ENCODE data around the gene S100A5.

Gene S100A5

GRCh38 chr1:153544453-153545066 lies 3.8 kb upstream of the S100A5 start:
- ChIA-PET CTCF (interaction anchor here (0.7 to 4.3 kb wide), 7 partner anchors 9 to 34 kb away, joined by 3 to 31 read pairs (median 14); partner anchors contain the start of gene S100A6), POLR2A (interaction anchor here (1.2 to 2.7 kb wide), 3 partner anchors 9 to 22 kb away, joined by 3 to 15 read pairs (median 10); partner anchors contain the start of genes S100A2 and S100A6)
- Histone ChIP-seq H3K36me3 (ENCODE audit: control insufficient read depth in 4 of 4, insufficient read depth in 4 of 4, low read length in 3 of 4) (peaks cover 6 to 23% (median 17%) of the 10 kb centered on the region in 4 experiments), H3K27ac (ENCODE audit: insufficient read depth in 1 of 2, low read depth in 1 of 2, low read length in 2 of 2, poor library complexity in 1 of 2, severe bottlenecking in 2 of 2) (peak overlapping the region; percentile 26 to 77), H3K27me3 (replicated peaks in 2 of 5; ENCODE audit: control insufficient read depth in 4 of 5, insufficient read depth in 5 of 5, low read length in 4 of 5) (no peaks in the 10 kb centered on the region), H3K4me1 (ENCODE audit: control extremely low read depth in 1 of 4, control insufficient read depth in 4 of 4, insufficient read depth in 4 of 4, low read length in 3 of 4) (peaks cover 5 to 100% (median 64%) of the 10 kb centered on the region in 4 experiments), H3K4me3 (ENCODE audit: control insufficient read depth in 1 of 7, extremely low read depth in 1 of 7, insufficient read depth in 4 of 7, low read depth in 2 of 7, low read length in 6 of 7) (peak overlapping the region; percentile 21 to 87 (median 65)), H3K9me3 (ENCODE audit: control extremely low read depth in 1 of 5, control insufficient read depth in 4 of 5, insufficient read depth in 2 of 5, low read depth in 1 of 5, low read length in 4 of 5) (no peaks in the 10 kb centered on the region)
- 65% methylated on average over 6 of the region's 10 CpGs for WGBS (ENCODE audit: insufficient coverage)
- no peak for DNase-seq

- 91% methylated on average over 3 of the region's 4 CpGs for WGBS (ENCODE audit: insufficient coverage)
- peak overlapping the region in 2 of 7 experiments; percentile 55 to 87 for H3K4me3 ChIP-seq (ENCODE audit: control insufficient read depth in 1 of 7, extremely low read depth in 1 of 7, insufficient read depth in 4 of 7, low read depth in 2 of 7, low read length in 6 of 7)
Measured at GRCh38 chr1:153543736-153544135, 3.0 kb upstream of the S100A5 start.

GRCh38 chr1:153542956-153543711 lies 2.4 kb upstream of the S100A5 start:
- no peak overlapping the region for H3K27ac ChIP-seq (ENCODE audit: insufficient read depth in 1 of 2, low read depth in 1 of 2, low read length in 2 of 2, poor library complexity in 1 of 2, severe bottlenecking in 2 of 2)
- peaks cover 5 to 87% (median 63%) of the 10 kb centered on the region in 4 experiments for H3K4me1 ChIP-seq (ENCODE audit: control extremely low read depth in 1 of 4, control insufficient read depth in 4 of 4, insufficient read depth in 4 of 4, low read length in 3 of 4)
- H3K27me3 ChIP-seq (replicated peaks in 2 of 5; ENCODE audit: control insufficient read depth in 4 of 5, insufficient read depth in 5 of 5, low read length in 4 of 5) = no peaks in the 10 kb centered on the region
- ChIA-PET POLR2A (interaction anchor here (0.8 kb wide), 1 partner anchor 23 kb away, joined by 5 read pairs; no protein-coding TSS in a partner anchor), CTCF (interaction anchor here (0.9 to 4.3 kb wide), 7 partner anchors 8 to 29 kb away, joined by 3 to 31 read pairs (median 10); partner anchors contain the start of gene S100A6)
- WGBS (ENCODE audit: insufficient coverage) = 93% methylated on average over 9 of the region's 13 CpGs
- H3K4me3 ChIP-seq (ENCODE audit: control insufficient read depth in 1 of 7, extremely low read depth in 1 of 7, insufficient read depth in 4 of 7, low read depth in 2 of 7, low read length in 6 of 7) = no peak overlapping the region
- H3K36me3 ChIP-seq (ENCODE audit: control insufficient read depth in 4 of 4, insufficient read depth in 4 of 4, low read length in 3 of 4) = peaks cover 6 to 23% (median 17%) of the 10 kb centered on the region in 4 experiments
- DNase-seq = no peak
- no peaks in the 10 kb centered on the region for H3K9me3 ChIP-seq (ENCODE audit: control extremely low read depth in 1 of 5, control insufficient read depth in 4 of 5, insufficient read depth in 2 of 5, low read depth in 1 of 5, low read length in 4 of 5)

More at GRCh38 chr1:153543736-153544135, 3.0 kb upstream of the S100A5 start:
- ChIA-PET CTCF (interaction anchor here (0.7 to 4.3 kb wide), 8 partner anchors 8 to 34 kb away, joined by 3 to 31 read pairs (median 8); partner anchors contain the start of gene S100A6), POLR2A (interaction anchor here (0.8 to 2.7 kb wide), 2 partner anchors 8 to 23 kb away, joined by 5 to 10 read pairs; partner anchors contain the start of gene S100A6)
- DNase-seq = no peak
- Histone ChIP-seq H3K9me3 (ENCODE audit: control extremely low read depth in 1 of 5, control insufficient read depth in 4 of 5, insufficient read depth in 2 of 5, low read depth in 1 of 5, low read length in 4 of 5) (no peaks in the 10 kb centered on the region), H3K36me3 (ENCODE audit: control insufficient read depth in 4 of 4, insufficient read depth in 4 of 4, low read length in 3 of 4) (peaks cover 6 to 23% (median 17%) of the 10 kb centered on the region in 4 experiments), H3K4me1 (ENCODE audit: control extremely low read depth in 1 of 4, control insufficient read depth in 4 of 4, insufficient read depth in 4 of 4, low read length in 3 of 4) (peaks cover 5 to 93% (median 63%) of the 10 kb centered on the region in 4 experiments), H3K27ac (ENCODE audit: insufficient read depth in 1 of 2, low read depth in 1 of 2, low read length in 2 of 2, poor library complexity in 1 of 2, severe bottlenecking in 2 of 2) (no peak overlapping the region), H3K27me3 (replicated peaks in 2 of 5; ENCODE audit: control insufficient read depth in 4 of 5, insufficient read depth in 5 of 5, low read length in 4 of 5) (no peaks in the 10 kb centered on the region)

GRCh38 chr1:153541641-153542590 lies 1.2 kb upstream of the S100A5 start:
- Histone ChIP-seq H3K4me3 (ENCODE audit: control insufficient read depth in 1 of 7, extremely low read depth in 1 of 7, insufficient read depth in 4 of 7, low read depth in 2 of 7, low read length in 6 of 7) (no peak overlapping the region), H3K9me3 (ENCODE audit: control extremely low read depth in 1 of 5, control insufficient read depth in 4 of 5, insufficient read depth in 2 of 5, low read depth in 1 of 5, low read length in 4 of 5) (no peaks in the 10 kb centered on the region), H3K36me3 (ENCODE audit: control insufficient read depth in 4 of 4, insufficient read depth in 4 of 4, low read length in 3 of 4) (peaks cover 6 to 23% (median 17%) of the 10 kb centered on the region in 4 experiments), H3K4me1 (ENCODE audit: control extremely low read depth in 1 of 4, control insufficient read depth in 4 of 4, insufficient read depth in 4 of 4, low read length in 3 of 4) (peaks cover 5 to 77% (median 61%) of the 10 kb centered on the region in 4 experiments), H3K27me3 (replicated peaks in 2 of 5; ENCODE audit: control insufficient read depth in 4 of 5, insufficient read depth in 5 of 5, low read length in 4 of 5) (no peaks in the 10 kb centered on the region), H3K27ac (ENCODE audit: insufficient read depth in 1 of 2, low read depth in 1 of 2, low read length in 2 of 2, poor library complexity in 1 of 2, severe bottlenecking in 2 of 2) (no peak overlapping the region)
- no peak for DNase-seq
- ChIA-PET POLR2A (interaction anchor here (1.2 kb wide), 1 partner anchor 449 kb away, joined by 3 read pairs; the partner anchor contains the start of gene RPS27), CTCF (interaction anchor here (0.7 to 4.3 kb wide), 3 partner anchors 9 to 26 kb away, joined by 3 to 31 read pairs (median 7); no protein-coding TSS in a partner anchor)
- WGBS (ENCODE audit: insufficient coverage) = 80% methylated on average over 6 of the region's 13 CpGs

GRCh38 chr1:153539395-153540093 lies 1.2 kb downstream of the S100A5 start:
- WGBS (ENCODE audit: insufficient coverage) = 100% methylated on average over 1 of the region's 4 CpGs
- Histone ChIP-seq H3K9me3 (ENCODE audit: control extremely low read depth in 1 of 5, control insufficient read depth in 4 of 5, insufficient read depth in 2 of 5, low read depth in 1 of 5, low read length in 4 of 5) (no peaks in the 10 kb centered on the region), H3K4me3 (ENCODE audit: control insufficient read depth in 1 of 7, extremely low read depth in 1 of 7, insufficient read depth in 4 of 7, low read depth in 2 of 7, low read length in 6 of 7) (no peak overlapping the region), H3K27ac (ENCODE audit: insufficient read depth in 1 of 2, low read depth in 1 of 2, low read length in 2 of 2, poor library complexity in 1 of 2, severe bottlenecking in 2 of 2) (no peak overlapping the region), H3K4me1 (ENCODE audit: control extremely low read depth in 1 of 4, control insufficient read depth in 4 of 4, insufficient read depth in 4 of 4, low read length in 3 of 4) (peaks cover 5 to 71% (median 58%) of the 10 kb centered on the region in 4 experiments), H3K27me3 (replicated peaks in 2 of 5; ENCODE audit: control insufficient read depth in 4 of 5, insufficient read depth in 5 of 5, low read length in 4 of 5) (no peaks in the 10 kb centered on the region), H3K36me3 (ENCODE audit: control insufficient read depth in 4 of 4, insufficient read depth in 4 of 4, low read length in 3 of 4) (peaks cover 6 to 21% (median 17%) of the 10 kb centered on the region in 4 experiments)
- CTCF ChIA-PET = interaction anchor here (0.6 to 3.1 kb wide), 11 partner anchors 19 to 184 kb away, joined by 3 to 13 read pairs (median 4); partner anchors contain the start of genes S100A1, S100A13 and S100A2
- POLR2A ChIA-PET = no interaction called here
- DNase-seq = no peak

Data from common myeloid progenitor, CD34-positive (primary cell).